Endometrial microvascular endothelial cells (primary cell): ENCODE data around the gene STK38. TPM values are rescaled to one million over a fixed set of nuclear protein-coding genes. Genes with fewer than 3 reads are reported as not detected.

Experiments used
- in situ Hi-C: cut with HindIII; loops from 2 replicates; pipeline ENCODE4 v1.10.0; 2017; ENCODE audit warnings: low sequenced_read_pairs, low pct_unique_long_range_greater_than_20kb; ENCODE audit errors: inconsistent ontology term
- total RNA-seq: library from RNA; depleted of rRNA; stranded (reverse); fragments of >200 nt; gene quantifications from one replicate; pipeline ENCODE4 v1.2.3, GENCODE V29; 2015; ENCODE audit errors: inconsistent ontology term

STK38 gene
- total RNA-seq, 1 donor from 2014 or later, result 22.5 TPM

GRCh38 chr6:36571122-36572043 is 24.1 kb upstream of the STK38 start:
- in situ Hi-C loops, result no loop called here

GRCh38 chr6:36570264-36570663 is 23.0 kb upstream of the STK38 start:
- in situ Hi-C loops, result no loop called here

GRCh38 chr6:36566418-36566905 is 19.2 kb upstream of the STK38 start:
- in situ Hi-C loops, result no loop called here

GRCh38 chr6:36563928-36564284 is 16.6 kb upstream of the STK38 start:
- in situ Hi-C loops, result no loop called here

- in situ Hi-C loops, result no loop called here
These were observed 16.1 kb upstream of the STK38 start for GRCh38 chr6:36563237-36563927.

GRCh38 chr6:36560822-36561221 is 13.5 kb upstream of the STK38 start:
- in situ Hi-C loops, result no loop called here

- in situ Hi-C loops, result no loop called here
These were observed 11.9 kb upstream of the STK38 start for GRCh38 chr6:36559011-36559793.

- in situ Hi-C loops, result no loop called here
These were observed 9.0 kb upstream of the STK38 start for GRCh38 chr6:36556281-36556680.

- in situ Hi-C loops, result no loop called here
These were observed 8.5 kb upstream of the STK38 start for GRCh38 chr6:36555750-36556252.

GRCh38 chr6:36550473-36551000 is 3.3 kb upstream of the STK38 start:
- in situ Hi-C loops, result no loop called here

GRCh38 chr6:36548401-36548743 is 1.1 kb upstream of the STK38 start:
- in situ Hi-C loops, result loop anchor here (10.0 kb wide), 1 partner anchor 46 kb away; the partner anchor contains the start of gene SRSF3

GRCh38 chr6:36547646-36548400 is 544 bp upstream of the STK38 start:
- in situ Hi-C loops, result loop anchor here (10.0 kb wide), 1 partner anchor 47 kb away; the partner anchor contains the start of gene SRSF3

- in situ Hi-C loops, result loop anchor here (10.0 kb wide), 1 partner anchor 48 kb away; the partner anchor contains the start of gene SRSF3
These were observed 865 bp downstream of the STK38 start for GRCh38 chr6:36546308-36546919.

GRCh38 chr6:36545767-36546307 is 1.4 kb downstream of the STK38 start:
- in situ Hi-C loops, result loop anchor here (10.0 kb wide), 1 partner anchor 49 kb away; the partner anchor contains the start of gene SRSF3

GRCh38 chr6:36544228-36544627 is 3.1 kb downstream of the STK38 start:
- in situ Hi-C loops, result loop anchor here (10.0 kb wide), 1 partner anchor 51 kb away; the partner anchor contains the start of gene SRSF3

- in situ Hi-C loops, result loop anchor here (10.0 kb wide), 1 partner anchor 53 kb away; the partner anchor contains the start of gene SRSF3
These were observed 5.2 kb downstream of the STK38 start for GRCh38 chr6:36542041-36542440.
